DOHH2 (cell line): ENCODE results near the gene FAM3B.

Experiments used
- EZH2phosphoT487 ChIP-seq: fragments of 200-600 bp; sonication (generic); IDR thresholded peaks from 2 replicates; pipeline ENCODE4 v1.6.1; 2017; ENCODE audit warnings: borderline replicate concordance, mild to moderate bottlenecking, antibody characterized with exemption, low read length, moderate library complexity, mixed read lengths
- TF ChIP-seq, protein P1 (sequence below): fragments of 200-600 bp; sonication (generic); IDR thresholded peaks from one replicate; pipeline ENCODE4 v1.5.1; 2014; ENCODE audit warnings: antibody characterized with exemption, mild to moderate bottlenecking, low read depth, low read length; ENCODE audit not compliant: poor library complexity, severe bottlenecking

DNA sequence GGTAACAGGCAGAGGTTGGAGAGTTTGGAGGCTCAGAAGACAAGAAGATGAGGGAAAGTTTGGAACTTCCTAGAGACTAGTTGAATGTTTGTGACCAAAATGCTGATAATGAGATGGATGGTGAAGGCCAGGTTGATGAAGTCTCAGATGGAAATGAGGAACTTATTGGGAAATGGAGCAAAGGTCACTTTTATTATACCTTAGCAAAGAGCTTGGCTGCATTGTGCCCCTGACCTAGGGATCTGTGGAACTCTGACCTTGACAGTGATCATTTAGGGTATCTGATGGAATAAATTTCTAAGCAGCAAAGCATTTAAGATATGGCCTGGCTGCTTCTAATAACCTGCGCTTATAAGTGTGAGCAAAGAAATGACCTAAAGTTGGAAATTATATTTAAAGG is 17.2 kb downstream of the FAM3B start:
- TF ChIP-seq, protein P1, sequence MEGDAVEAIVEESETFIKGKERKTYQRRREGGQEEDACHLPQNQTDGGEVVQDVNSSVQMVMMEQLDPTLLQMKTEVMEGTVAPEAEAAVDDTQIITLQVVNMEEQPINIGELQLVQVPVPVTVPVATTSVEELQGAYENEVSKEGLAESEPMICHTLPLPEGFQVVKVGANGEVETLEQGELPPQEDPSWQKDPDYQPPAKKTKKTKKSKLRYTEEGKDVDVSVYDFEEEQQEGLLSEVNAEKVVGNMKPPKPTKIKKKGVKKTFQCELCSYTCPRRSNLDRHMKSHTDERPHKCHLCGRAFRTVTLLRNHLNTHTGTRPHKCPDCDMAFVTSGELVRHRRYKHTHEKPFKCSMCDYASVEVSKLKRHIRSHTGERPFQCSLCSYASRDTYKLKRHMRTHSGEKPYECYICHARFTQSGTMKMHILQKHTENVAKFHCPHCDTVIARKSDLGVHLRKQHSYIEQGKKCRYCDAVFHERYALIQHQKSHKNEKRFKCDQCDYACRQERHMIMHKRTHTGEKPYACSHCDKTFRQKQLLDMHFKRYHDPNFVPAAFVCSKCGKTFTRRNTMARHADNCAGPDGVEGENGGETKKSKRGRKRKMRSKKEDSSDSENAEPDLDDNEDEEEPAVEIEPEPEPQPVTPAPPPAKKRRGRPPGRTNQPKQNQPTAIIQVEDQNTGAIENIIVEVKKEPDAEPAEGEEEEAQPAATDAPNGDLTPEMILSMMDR = no peak
- TF ChIP-seq EZH2phosphoT487 = no peak
